H1 (cell line): ENCODE data around the gene CXADR. TPM values are rescaled to one million over a fixed set of nuclear protein-coding genes. Genes with fewer than 3 reads are reported as not detected.
A peak's percentile ranks its signal among the peaks of the same experiment; 100 is the strongest.

Experiments used
- CTCF ChIA-PET: fragments of 300-600 bp; sonication (Branson Sonifier 250); formaldehyde crosslinking; loops from one replicate; lab custom pipeline; 2021; ENCODE audit not compliant: partially characterized antibody; lab: Charles Lee
- POLR2A ChIA-PET: fragments of 300-600 bp; sonication (Branson Sonifier 250); formaldehyde crosslinking; loops from one replicate; lab custom pipeline; 2021; ENCODE audit warnings: inconsistent platforms; ENCODE audit not compliant: partially characterized antibody; lab: Charles Lee
- DNase-seq, 2 experiments: peaks; one replicate each; pipeline versions ENCODE4 v3.0.0 to v3.0.0-alpha.2; 2010 to 2022; ENCODE audit warnings: low spot score in 2 of 2, low read depth in 1 of 2, mixed read lengths in 1 of 2
- FAIRE-seq: peaks from 2 replicates; lab custom pipeline; 2011; peaks lifted over from hg19 to GRCh38; lab: Jason Lieb, UNC
- H2AFZ ChIP-seq: 2 replicates; pipeline ENCODE4 v1.8.1; 2012; ENCODE audit warnings: low read length, inconsistent platforms
- H2AK5ac ChIP-seq: 2 replicates; pipeline ENCODE4 v1.6.1; 2013; ENCODE audit warnings: low read depth, low read length
- H2BK120ac ChIP-seq: replicated peaks from 2 replicates; pipeline ENCODE3; 2013; ENCODE audit warnings: low read depth, low read length, inconsistent platforms
- H2BK12ac ChIP-seq: 2 replicates; pipeline ENCODE4 v1.6.1; 2013; ENCODE audit warnings: low read depth, low read length
- H2BK15ac ChIP-seq: 2 replicates; pipeline ENCODE4 v1.6.1; 2013; ENCODE audit warnings: low read length
- H2BK20ac ChIP-seq: 2 replicates; pipeline ENCODE4 v1.6.1; 2013; ENCODE audit warnings: low read length
- H2BK5ac ChIP-seq: 2 replicates; pipeline ENCODE4 v1.6.1; 2013; ENCODE audit warnings: low read depth, low read length
- H3K14ac ChIP-seq: 2 replicates; pipeline ENCODE4 v1.6.1; 2013; ENCODE audit warnings: inconsistent platforms; ENCODE audit not compliant: insufficient read length
- H3K18ac ChIP-seq: 2 replicates; pipeline ENCODE4 v1.6.1; 2013; ENCODE audit warnings: low read length; ENCODE audit errors: extremely low read depth
- H3K23ac ChIP-seq: 2 replicates; pipeline ENCODE4 v1.6.1; 2013; ENCODE audit warnings: inconsistent platforms; ENCODE audit not compliant: insufficient read length
- H3K23me2 ChIP-seq: 2 replicates; pipeline ENCODE4 v1.6.1; 2013; ENCODE audit warnings: low read depth, low read length
- H3K27ac ChIP-seq: 2 replicates; pipeline ENCODE4 v1.6.1; 2011; ENCODE audit warnings: low read depth, low read length, inconsistent platforms
- H3K27me3 ChIP-seq, 4 experiments: replicated peaks in 1 of 4; 1 replicate in 1 of 4; 2 replicates in 3 of 4; pipeline versions ENCODE4 v1.6.1 to v1.8.1; 2011 to 2013; ENCODE audit warnings: low read length in 3 of 4, mild to moderate bottlenecking in 3 of 4, inconsistent platforms in 2 of 4, mixed read lengths in 2 of 4, moderate library complexity in 1 of 4; ENCODE audit not compliant: control insufficient read depth in 3 of 4, insufficient read depth in 3 of 4; ENCODE audit errors: extremely low read depth in 1 of 4
- H3K36me3 ChIP-seq, 4 experiments: 2 replicates each; pipeline versions ENCODE4 v1.6.1 to v1.8.1; 2011 to 2013; ENCODE audit warnings: mild to moderate bottlenecking in 4 of 4, low read length in 3 of 4, moderate library complexity in 2 of 4, control low read depth in 1 of 4, inconsistent platforms in 1 of 4; ENCODE audit not compliant: insufficient read depth in 4 of 4, control insufficient read depth in 2 of 4
- H3K4ac ChIP-seq: replicated peaks from 2 replicates; pipeline ENCODE3; 2013; ENCODE audit warnings: low read length, low read depth, mixed read lengths, inconsistent platforms; ENCODE audit not compliant: insufficient read length
- H3K4me1 ChIP-seq, 4 experiments: replicated peaks in 1 of 4; 1 replicate in 1 of 4; 2 replicates in 3 of 4; pipeline versions ENCODE4 v1.6.1 to v1.8.1; 2011 to 2013; ENCODE audit warnings: low read length in 3 of 4, inconsistent platforms in 2 of 4, mixed read lengths in 1 of 4; ENCODE audit not compliant: insufficient read depth in 4 of 4, control insufficient read depth in 3 of 4
- H3K4me2 ChIP-seq, 2 experiments: 2 replicates each; pipeline versions ENCODE4 v1.6.1 to v1.8.1; 2011 to 2013; ENCODE audit warnings: low read depth in 2 of 2, low read length in 2 of 2, control low read depth in 1 of 2, inconsistent platforms in 1 of 2, mild to moderate bottlenecking in 1 of 2; ENCODE audit not compliant: insufficient read depth in 1 of 2
- H3K4me3 ChIP-seq, 4 experiments: fragments of 200-600, 300-600 bp in 1 of 4; sonication (generic), shearing (Covaris generic), sonication (Bioruptor Twin) in 1 of 4; 2 replicates each; pipeline versions ENCODE4 v1.5.1 to v1.8.1; 2011 to 2016; ENCODE audit warnings: low read length in 4 of 4, low read depth in 3 of 4, control low read depth in 2 of 4, inconsistent platforms in 2 of 4, mild to moderate bottlenecking in 2 of 4, mixed read lengths in 1 of 4, moderate library complexity in 1 of 4; ENCODE audit not compliant: insufficient read depth in 2 of 4; ENCODE audit errors: extremely low read depth in 1 of 4
- H3K56ac ChIP-seq: replicated peaks from 2 replicates; pipeline ENCODE3; 2013; ENCODE audit warnings: low read depth, mild to moderate bottlenecking, mixed read lengths, low read length, inconsistent platforms; ENCODE audit not compliant: insufficient read length
- H3K79me1 ChIP-seq: 2 replicates; pipeline ENCODE4 v1.6.1; 2013; ENCODE audit warnings: low read depth, low read length, control low read depth
- H3K79me2 ChIP-seq, 2 experiments: 2 replicates each; pipeline versions ENCODE4 v1.6.1 to v1.8.1; 2012 to 2013; ENCODE audit warnings: low read length in 2 of 2, mild to moderate bottlenecking in 2 of 2, inconsistent platforms in 1 of 2; ENCODE audit not compliant: insufficient read depth in 2 of 2, control insufficient read depth in 1 of 2
- H3K9ac ChIP-seq, 4 experiments: replicated peaks in 1 of 4; 1 replicate in 1 of 4; 2 replicates in 3 of 4; pipeline versions ENCODE4 v1.6.1 to v1.8.1; 2011 to 2013; ENCODE audit warnings: low read depth in 3 of 4, low read length in 3 of 4, control low read depth in 2 of 4, mild to moderate bottlenecking in 2 of 4, moderate library complexity in 2 of 4, inconsistent platforms in 1 of 4; ENCODE audit errors: extremely low read depth in 1 of 4
- H3K9me3 ChIP-seq, 2 experiments: 2 replicates each; pipeline versions ENCODE4 v1.6.1 to v1.8.1; 2012 to 2013; ENCODE audit warnings: mild to moderate bottlenecking in 2 of 2, moderate library complexity in 2 of 2, control low read depth in 1 of 2, inconsistent platforms in 1 of 2, low read depth in 1 of 2, low read length in 1 of 2, mixed read lengths in 1 of 2; ENCODE audit not compliant: insufficient read depth in 2 of 2
- H4K20me1 ChIP-seq, 2 experiments: replicated peaks in 1 of 2; 2 replicates each; pipeline versions ENCODE3 to v1.8.1; 2011 to 2013; ENCODE audit warnings: inconsistent platforms in 2 of 2, low read length in 2 of 2, mild to moderate bottlenecking in 1 of 2; ENCODE audit not compliant: insufficient read depth in 2 of 2, control insufficient read depth in 1 of 2
- H4K5ac ChIP-seq: 2 replicates; pipeline ENCODE4 v1.6.1; 2013; ENCODE audit warnings: low read length, low read depth, mixed read lengths, inconsistent platforms; ENCODE audit not compliant: insufficient read length
- H4K8ac ChIP-seq: 2 replicates; pipeline ENCODE4 v1.8.0; 2013; ENCODE audit warnings: mild to moderate bottlenecking, moderate library complexity, low read length, inconsistent platforms; ENCODE audit not compliant: insufficient read depth; ENCODE audit errors: extremely low read depth
- H4K91ac ChIP-seq: replicated peaks from 2 replicates; pipeline ENCODE3; 2013; ENCODE audit warnings: low read length, mixed read lengths, inconsistent platforms; ENCODE audit not compliant: insufficient read length
- ASH2L ChIP-seq: fragments of 200-600, 300-600 bp; sonication (generic); IDR thresholded peaks from one replicate; pipeline ENCODE4 v1.7.1; 2017; ENCODE audit warnings: low read length
- ATF3 ChIP-seq: IDR thresholded peaks from 2 replicates; pipeline ENCODE4 v1.6.1; 2011; ENCODE audit warnings: low read depth, mild to moderate bottlenecking, low read length; ENCODE audit not compliant: insufficient read depth
- CBX5 ChIP-seq: fragments of 300-800, 300-1000 bp; sonication (generic); IDR thresholded peaks from 2 replicates; pipeline ENCODE4 v1.7.1; 2016; ENCODE audit warnings: antibody characterized with exemption, low read length, low read depth
- CEBPB ChIP-seq: IDR thresholded peaks from 2 replicates; pipeline ENCODE4 v1.6.1; 2012; ENCODE audit warnings: low read depth, low read length
- GABPA ChIP-seq: IDR thresholded peaks from 2 replicates; pipeline ENCODE4 v1.6.1; 2011; ENCODE audit warnings: mild to moderate bottlenecking, low read length, moderate library complexity, borderline replicate concordance; ENCODE audit not compliant: insufficient read depth
- JUND ChIP-seq: IDR thresholded peaks from 2 replicates; pipeline ENCODE4 v1.6.1; 2011; ENCODE audit warnings: mild to moderate bottlenecking, improper control_type of control experiment, low read length
- POLR2A ChIP-seq, 2 experiments: IDR thresholded peaks; 1 replicate in 1 of 2; 2 replicates in 1 of 2; pipeline ENCODE4 v1.6.1; 2011; ENCODE audit warnings: low read depth in 2 of 2, low read length in 2 of 2, mild to moderate bottlenecking in 2 of 2; ENCODE audit errors: control extremely low read depth in 1 of 2
- SIN3A ChIP-seq, 2 experiments: IDR thresholded peaks in 1 of 2; conservative IDR thresholded peaks in 1 of 2; 2 replicates each; pipeline ENCODE4 v1.6.1; 2011 to 2012; ENCODE audit warnings: low read length in 2 of 2, improper control_type of control experiment in 1 of 2, low read depth in 1 of 2, mild to moderate bottlenecking in 1 of 2
- TAF1 ChIP-seq: IDR thresholded peaks from 2 replicates; pipeline ENCODE4 v1.6.1; 2011; ENCODE audit warnings: mild to moderate bottlenecking, low read depth, low read length
- TBP ChIP-seq: IDR thresholded peaks from 2 replicates; pipeline ENCODE4 v1.6.1; 2011; ENCODE audit warnings: low read depth, low read length, improper control_type of control experiment
- YY1 ChIP-seq: IDR thresholded peaks from 2 replicates; pipeline ENCODE4 v1.6.1; 2011; ENCODE audit warnings: low read depth, mild to moderate bottlenecking, low read length
- WGBS, 2 experiments: shearing (Covaris generic) in 1 of 2; methylation state at CpG; one replicate each; pipeline versions ENCODE4 v1.1.6 to v1.1.7; 2013 to 2015; ENCODE audit warnings: low lambda C conversion rate in 2 of 2, mixed read lengths in 2 of 2, inconsistent platforms in 1 of 2, low coverage in 1 of 2, missing lambda C conversion rate in 1 of 2; ENCODE audit not compliant: insufficient replicate concordance in 2 of 2, insufficient coverage in 1 of 2, insufficient read length in 1 of 2; ENCODE audit errors: extremely low coverage in 1 of 2, missing lambda C conversion rate in 1 of 2; 5-methylcytosine and 5-hydroxymethylcytosine counted together
- polyA plus RNA-seq, 7 experiments: library from polyadenylated mRNA; depleted of rRNA in 3 of 7; stranded (reverse) in 5 of 7; unstranded in 2 of 7; fragments of >200 nt in 5 of 7; fragments of 200-250 nt in 2 of 7; gene quantifications; 1 replicate in 5 of 7; 2 replicates in 1 of 7; 4 replicates in 1 of 7; pipeline versions ENCODE4 v1.2.1 to v1.2.3, GENCODE V29; 2011 to 2013; ENCODE audit warnings: missing spikeins in 2 of 7, mixed read lengths in 2 of 7
- total RNA-seq: library from RNA; stranded (reverse); fragmentation: NEBNext Ultra II Directional; extraction: Animal tissue kit (Norgen Biotek cat#: 25700); gene quantifications from 2 replicates; pipeline ENCODE4 v1.2.1, GENCODE V29; 2021

CXADR gene
- total and polyA plus RNA-seq, 2 of the 8 experiments (the other 6 are each of a cell fraction or from before 2014, with no cell fraction given): 45.6 to 145 TPM

DNA sequence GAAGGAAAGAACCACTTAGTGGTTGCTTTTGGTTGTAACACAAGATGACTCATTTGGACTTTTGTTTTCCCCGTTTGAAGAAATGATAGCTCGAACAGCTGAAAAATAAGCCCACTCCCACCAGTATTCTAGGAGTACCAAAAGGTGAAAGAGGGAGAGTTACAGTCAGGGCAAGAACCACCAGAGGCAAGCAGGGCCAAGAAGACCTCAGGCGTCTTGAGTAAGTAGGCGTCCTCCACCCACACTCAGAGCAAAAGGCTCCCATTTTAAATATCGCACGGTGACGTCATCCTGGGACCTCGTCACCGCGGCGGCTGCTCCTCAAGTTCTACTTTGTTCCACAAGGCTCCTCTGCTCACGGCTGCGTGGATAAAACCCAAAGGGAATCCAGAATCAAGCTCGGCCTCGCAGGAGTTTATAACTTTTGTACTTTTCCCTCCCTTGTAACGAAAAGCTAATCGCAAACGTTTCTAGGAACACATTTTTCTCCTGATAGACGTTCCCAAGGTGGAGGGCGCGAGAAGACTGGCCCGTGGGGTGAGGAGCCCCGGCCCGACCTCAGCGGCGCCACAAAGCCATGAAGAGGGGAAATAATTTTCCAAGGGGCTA is 98.7 kb downstream of the CXADR start:
- Histone ChIP-seq H2BK20ac (no peak overlapping the region), H3K36me3 (peaks cover 2 to 24% (median 11%) of the 10 kb centered on the region in 4 experiments; a peak in 5 of 8 replicates), H4K8ac (peak overlapping the region; percentile 97), H3K9me3 (no peaks in the 10 kb centered on the region), H3K56ac (no peak overlapping the region), H2BK120ac (no peak overlapping the region), H3K14ac (no peak overlapping the region), H4K91ac (no peak overlapping the region), H2BK12ac (no peak overlapping the region; the same call in 1 of the 2 replicates), H3K4me2 (peak overlapping the region; percentile 73 to 78), H2BK5ac (0 out of 2 replicates have a peak overlapping the region, but pooled peaks have one; percentile 38), H2BK15ac (peak overlapping the region; percentile 76; the same call in 1 of the 2 replicates), H3K23ac (no peak overlapping the region), H3K18ac (peak overlapping the region; percentile 80; the same call in 1 of the 2 replicates), H3K4me1 (peaks cover 0 to 8% (median 1%) of the 10 kb centered on the region in 4 experiments; a peak in 1 of 7 replicates), H2AFZ (peak overlapping the region; percentile 25; the same call in 1 of the 2 replicates), H4K5ac (no peak overlapping the region), H2AK5ac (no peak overlapping the region), H3K23me2 (peaks cover 7% of the 10 kb centered on the region; the same call in 1 of the 2 replicates), H3K9ac (peak overlapping the region; percentile 70 to 89 (median 78)), H3K79me1 (no peaks in the 10 kb centered on the region), H3K79me2 (peaks cover 10 to 57% of the 10 kb centered on the region in 2 experiments), H3K27ac (0 out of 2 replicates have a peak overlapping the region, but pooled peaks have one; percentile 7), H4K20me1 (peaks cover 3 to 4% of the 10 kb centered on the region in 2 experiments), H3K27me3 (peaks cover 0 to 8% (median 5%) of the 10 kb centered on the region in 4 experiments; a peak in 3 of 7 replicates), H3K4ac (no peak overlapping the region), H3K4me3 (peak overlapping the region; percentile 70 to 86 (median 76))
- POLR2A ChIA-PET: interaction anchor here (1.3 to 1.4 kb wide), 3 partner anchors 9 to 99 kb away, joined by 3 to 4 read pairs (median 4); partner anchors contain the start of gene CXADR
- WGBS, 2 experiments: 5% methylated on average over 26 of the region's 26 CpGs; no CpG with 5 or more reads in 1 of the 2 experiments
- CTCF ChIA-PET: interaction anchor here (1.0 kb wide), 1 partner anchor 313 kb away, joined by 3 read pairs; no protein-coding TSS in a partner anchor
- FAIRE-seq (peak; percentile 58), DNase-seq (peak in 1 of 2 experiments; percentile 58)
- TF ChIP-seq TBP (0 out of 2 replicates have a peak, but pooled peaks have one; percentile 10), TAF1 (peak; percentile 42; the same call in 1 of the 2 replicates), YY1 (peak; percentile 60; the same call in 1 of the 2 replicates), POLR2A (IDR thresholded peaks at IDR 0.05; ENCODE audit: control extremely low read depth in 1 of 2, low read depth in 2 of 2, low read length in 2 of 2) (peak in 1 of 2 experiments; percentile 44; a peak in 2 of 3 replicates), CBX5 (no peak), CEBPB (no peak), JUND (peak; percentile 97), SIN3A (conservative IDR thresholded peaks at IDR 0.05 in 1 of 2, IDR thresholded peaks at IDR 0.05 in 1 of 2; ENCODE audit: low read depth in 1 of 2, low read length in 2 of 2) (0 out of 4 replicates have a peak, but pooled peaks of 1 of the 2 experiments have one; percentile 2), ASH2L (peak; percentile 7), GABPA (no peak), ATF3 (no peak)
